Subcutaneous abdominal adipose tissue (tissue), 5 donors: Measurements from ENCODE around the gene STARD3NL.
"Not testable (repeated sequence)": the region's sequence is repeated elsewhere in the genome, so short reads cannot be mapped to it uniquely, and the experiment has no call there.

ENCODE experiments used
- H3K27ac ChIP-seq: one replicate; pipeline ENCODE4 v1.7.0; 2013; ENCODE audit warnings: low read depth, mild to moderate bottlenecking, inconsistent platforms, low read length, moderate library complexity
- H3K27me3 ChIP-seq, 5 donors: one replicate each; pipeline ENCODE4 v1.7.0; 2013; ENCODE audit warnings: low read length in 5 of 5, inconsistent platforms in 1 of 5; ENCODE audit not compliant: control insufficient read depth in 5 of 5, insufficient read depth in 4 of 5
- H3K36me3 ChIP-seq, 5 donors: one replicate each; pipeline ENCODE4 v1.7.0; 2013; ENCODE audit warnings: low read length in 5 of 5; ENCODE audit not compliant: control insufficient read depth in 5 of 5, insufficient read depth in 5 of 5
- H3K4me1 ChIP-seq, 5 donors: one replicate each; pipeline ENCODE4 v1.7.0; 2013; ENCODE audit warnings: low read length in 5 of 5, mild to moderate bottlenecking in 3 of 5, moderate library complexity in 1 of 5; ENCODE audit not compliant: control insufficient read depth in 5 of 5, insufficient read depth in 5 of 5
- H3K4me3 ChIP-seq, 5 donors: one replicate each; pipeline ENCODE4 v1.7.0; 2013; ENCODE audit warnings: low read length in 5 of 5, low read depth in 1 of 5
- H3K9ac ChIP-seq, 5 donors: one replicate each; pipeline ENCODE4 v1.7.0; 2013; ENCODE audit warnings: low read length in 5 of 5, mild to moderate bottlenecking in 4 of 5, moderate library complexity in 3 of 5
- H3K9me3 ChIP-seq, 5 donors: one replicate each; pipeline ENCODE4 v1.7.0; 2013; ENCODE audit warnings: low read length in 5 of 5; ENCODE audit not compliant: control insufficient read depth in 5 of 5
- donor health status: healthy.
- donor health status: healthy.
- donor health status: healthy.
- donor health status: healthy.
- donor health status: healthy.

Gene STARD3NL

DNA sequence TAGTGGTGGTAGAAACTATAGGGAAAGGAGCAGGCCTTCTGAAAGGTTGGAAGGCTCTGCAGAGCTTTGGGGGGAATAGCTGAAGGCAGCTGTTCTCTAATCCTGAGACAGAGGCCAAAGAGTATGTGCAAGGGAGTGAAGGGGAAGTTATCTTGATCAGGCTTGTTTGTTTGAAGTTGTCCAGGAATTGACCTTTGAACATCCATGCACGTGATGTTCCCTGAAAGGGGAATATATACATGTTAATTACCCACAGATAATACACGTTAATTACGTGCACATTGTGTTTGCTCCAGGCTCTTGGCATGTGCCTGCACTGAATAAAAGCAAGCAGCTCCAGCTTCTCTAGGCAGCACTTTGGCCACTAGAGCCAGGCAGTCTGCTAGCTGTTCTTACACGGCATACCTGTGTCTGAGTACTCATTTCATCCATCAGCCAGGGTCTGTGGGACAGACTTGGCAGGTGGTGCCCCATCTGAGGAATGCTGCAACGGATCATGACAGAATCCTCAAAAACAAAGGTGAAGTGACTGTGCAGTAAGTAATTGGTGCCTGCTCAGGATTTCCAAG is 18.0 kb upstream of the STARD3NL start:
- no peaks in the 10 kb centered on the region for H3K9me3 ChIP-seq
- H3K9ac ChIP-seq, result no peak overlapping the region
- no peak overlapping the region for H3K27ac ChIP-seq
- H3K27me3 ChIP-seq, result no peaks in the 10 kb centered on the region
- H3K4me1 ChIP-seq, result no peaks in the 10 kb centered on the region
- H3K36me3 ChIP-seq, result no peaks in the 10 kb centered on the region
- no peak overlapping the region for H3K4me3 ChIP-seq

DNA sequence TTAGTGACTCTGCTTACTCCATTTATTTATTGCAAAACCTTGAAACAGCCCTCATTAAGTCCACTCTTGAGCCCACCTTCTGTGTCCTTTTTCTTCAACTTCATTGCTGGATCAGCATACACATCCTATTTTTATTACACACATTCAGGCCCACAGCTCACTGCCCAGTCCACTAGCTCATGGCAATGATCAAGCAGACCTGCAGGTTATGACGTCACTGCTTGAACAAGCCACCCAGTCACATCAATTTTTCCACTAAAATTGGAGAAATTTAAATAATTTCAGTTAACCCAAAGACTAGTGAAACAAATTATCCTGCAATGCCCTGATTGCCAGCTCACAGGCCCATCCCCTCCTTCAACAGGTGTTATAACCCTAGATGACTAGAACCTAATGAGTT is 16.0 kb upstream of the STARD3NL start:
- Histone ChIP-seq H3K27ac (no peak overlapping the region), H3K4me1 (no peaks in the 10 kb centered on the region), H3K9me3 (no peaks in the 10 kb centered on the region), H3K27me3 (no peaks in the 10 kb centered on the region), H3K36me3 (no peaks in the 10 kb centered on the region), H3K9ac (no peak overlapping the region), H3K4me3 (no peak overlapping the region)

DNA sequence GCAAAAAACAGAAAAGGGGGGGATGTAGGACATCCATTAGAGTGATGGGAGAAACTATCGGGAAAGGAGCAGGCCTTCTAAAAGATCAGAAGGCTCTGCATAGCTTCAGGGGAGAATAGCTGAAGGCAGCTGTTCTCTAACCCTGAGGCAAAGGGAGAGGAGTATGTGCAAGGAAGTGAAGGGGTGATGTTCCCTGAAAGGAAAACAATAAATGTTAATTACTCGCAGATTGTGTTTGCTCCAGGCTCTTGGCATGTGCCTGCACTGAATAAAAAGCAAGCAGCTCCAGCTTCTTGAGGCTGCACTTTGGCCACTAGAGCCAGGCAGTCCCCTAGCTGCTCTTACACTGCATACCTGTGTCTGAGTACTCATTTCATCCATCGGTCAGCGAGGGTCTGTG is 14.4 kb upstream of the STARD3NL start:
- no peaks in the 10 kb centered on the region for H3K9me3 ChIP-seq
- no peaks in the 10 kb centered on the region for H3K4me1 ChIP-seq
- H3K27ac ChIP-seq, result no peak overlapping the region
- H3K36me3 ChIP-seq, result no peaks in the 10 kb centered on the region
- no peak overlapping the region for H3K9ac ChIP-seq
- no peaks in the 10 kb centered on the region for H3K27me3 ChIP-seq
- H3K4me3 ChIP-seq, result no peak overlapping the region

DNA sequence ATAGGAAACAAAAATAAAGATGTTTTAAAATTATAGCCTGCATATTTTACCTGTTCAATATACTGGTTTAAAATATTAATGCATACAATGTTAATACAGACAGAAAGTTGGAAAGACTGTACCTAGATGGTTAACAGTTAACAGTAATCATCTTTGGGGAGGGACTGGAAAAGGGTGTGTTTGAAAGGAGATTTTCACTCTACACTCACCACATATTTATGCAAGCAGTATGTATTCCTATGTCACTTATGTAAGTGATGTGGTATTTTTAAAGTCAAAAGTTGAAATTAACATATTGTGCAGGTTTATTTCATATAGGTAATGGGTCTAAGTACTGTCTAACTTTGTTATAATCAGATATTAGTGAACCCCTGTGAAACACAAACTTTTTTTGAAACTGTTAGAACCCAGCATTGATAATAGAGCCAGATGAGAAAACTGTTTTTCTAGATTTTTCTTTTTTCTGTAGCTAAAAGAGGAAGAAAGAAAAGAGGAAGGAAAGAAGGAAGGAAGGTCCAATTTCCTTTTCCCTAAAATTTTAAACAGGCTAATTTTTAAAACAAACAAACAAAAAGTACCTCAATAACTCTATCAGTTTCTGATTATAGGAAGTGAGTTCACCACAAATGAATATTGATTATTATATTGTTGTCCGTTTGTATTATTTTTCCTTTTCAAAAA is 9.0 kb upstream of the STARD3NL start:
- peaks cover 0 to 3% (median 0%) of the 10 kb centered on the region in 5 donors for H3K9me3 ChIP-seq
- no peak overlapping the region for H3K9ac ChIP-seq
- no peaks in the 10 kb centered on the region for H3K36me3 ChIP-seq
- H3K4me3 ChIP-seq, result no peak overlapping the region
- peaks cover 0 to 2% (median 0%) of the 10 kb centered on the region in 5 donors for H3K4me1 ChIP-seq
- no peaks in the 10 kb centered on the region for H3K27me3 ChIP-seq
- H3K27ac ChIP-seq, result no peak overlapping the region

DNA sequence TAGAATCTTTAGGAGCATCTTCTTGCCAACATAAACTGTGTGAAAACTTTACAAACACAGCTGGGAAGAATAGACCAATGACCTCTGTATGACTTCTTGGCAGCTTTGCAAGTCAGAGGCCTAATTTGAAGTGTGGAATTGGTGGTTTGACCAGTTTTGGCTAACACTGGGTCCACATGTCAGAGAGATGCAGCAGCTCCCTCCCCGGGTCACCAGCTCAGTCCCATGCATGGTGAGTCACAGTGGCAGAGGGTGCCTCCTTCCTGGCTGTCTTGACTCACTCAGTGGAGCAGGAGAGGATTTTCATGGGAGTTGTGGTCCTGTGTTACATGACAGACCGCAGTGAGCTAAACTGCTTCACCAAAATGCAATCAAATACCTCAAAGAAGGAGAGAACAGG is 8.2 kb upstream of the STARD3NL start:
- H3K9me3 ChIP-seq, result peaks cover 0 to 3% (median 0%) of the 10 kb centered on the region in 5 donors

DNA sequence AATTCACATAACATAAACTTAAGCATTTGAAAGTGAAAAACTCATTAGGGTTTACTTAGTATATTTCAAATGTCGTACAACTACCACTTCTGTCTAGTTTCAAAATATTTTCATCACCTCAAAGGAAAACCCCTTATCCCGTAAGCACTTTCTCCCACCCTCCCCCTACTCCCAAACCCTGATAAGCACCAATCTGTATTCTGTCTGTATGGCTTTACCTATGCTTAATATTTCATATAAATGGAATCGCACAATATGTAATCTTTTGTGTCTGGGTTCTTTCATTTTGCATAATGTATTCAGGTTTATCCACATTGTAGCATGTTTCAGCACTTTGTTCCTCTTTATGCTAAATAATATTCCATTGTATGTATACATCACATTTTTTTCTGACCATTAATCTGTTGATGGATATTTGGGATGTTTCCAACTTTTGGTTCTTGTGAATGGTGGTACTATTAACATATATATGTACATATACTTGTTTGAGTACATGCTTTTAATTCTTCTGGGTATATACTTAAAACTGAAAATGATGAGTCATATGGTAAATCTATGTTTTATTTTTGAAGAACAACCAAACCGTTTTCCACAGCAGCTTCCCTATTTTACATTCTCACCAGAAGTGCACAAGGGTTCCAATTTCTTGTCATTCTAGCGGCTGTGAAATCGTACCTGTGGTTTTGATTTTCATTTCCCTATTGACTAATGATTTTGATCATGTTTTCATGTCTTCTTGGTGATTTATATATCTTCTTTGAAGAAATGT is 6.2 kb upstream of the STARD3NL start:
- Histone ChIP-seq H3K9me3 (peaks cover 0 to 3% (median 0%) of the 10 kb centered on the region in 5 donors), H3K9ac (no peak overlapping the region), H3K36me3 (no peaks in the 10 kb centered on the region), H3K27ac (no peak overlapping the region), H3K27me3 (no peaks in the 10 kb centered on the region), H3K4me3 (no peak overlapping the region), H3K4me1 (peaks cover 0 to 2% (median 0%) of the 10 kb centered on the region in 5 donors)

More for the DNA sequence above, 8.2 kb upstream of the STARD3NL start:
- no peak overlapping the region for H3K27ac ChIP-seq
- H3K36me3 ChIP-seq, result no peaks in the 10 kb centered on the region
- H3K4me1 ChIP-seq, result peaks cover 0 to 2% (median 0%) of the 10 kb centered on the region in 5 donors
- no peak overlapping the region for H3K4me3 ChIP-seq
- no peak overlapping the region for H3K9ac ChIP-seq
- H3K27me3 ChIP-seq, result no peaks in the 10 kb centered on the region

DNA sequence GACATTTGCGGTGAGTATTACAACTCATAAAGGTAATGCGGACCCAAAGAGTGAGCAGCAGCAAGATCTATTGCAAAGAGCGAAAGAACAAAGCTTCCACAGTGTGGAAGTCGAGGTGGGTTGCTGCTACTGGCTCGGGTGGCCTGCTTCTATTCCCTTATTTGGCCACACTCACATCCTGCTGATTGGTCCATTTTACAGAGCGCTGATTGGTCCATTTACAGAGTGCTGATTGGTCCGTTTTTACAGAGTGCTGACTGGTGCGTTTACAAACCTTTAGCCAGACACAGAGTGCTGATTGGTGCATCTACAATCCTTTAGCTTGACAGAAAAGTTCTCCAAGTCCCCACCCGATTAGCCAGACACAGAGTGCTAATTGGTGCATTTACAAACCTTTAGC is 2.5 kb upstream of the STARD3NL start:
- H3K27me3 ChIP-seq, H3K9me3 ChIP-seq, H3K27ac ChIP-seq, H3K9ac ChIP-seq, H3K4me3 ChIP-seq, H3K36me3 ChIP-seq: not testable (repeated sequence)
- peaks cover 6 to 25% (median 23%) of the 10 kb centered on the region in 5 donors for H3K4me1 ChIP-seq

DNA sequence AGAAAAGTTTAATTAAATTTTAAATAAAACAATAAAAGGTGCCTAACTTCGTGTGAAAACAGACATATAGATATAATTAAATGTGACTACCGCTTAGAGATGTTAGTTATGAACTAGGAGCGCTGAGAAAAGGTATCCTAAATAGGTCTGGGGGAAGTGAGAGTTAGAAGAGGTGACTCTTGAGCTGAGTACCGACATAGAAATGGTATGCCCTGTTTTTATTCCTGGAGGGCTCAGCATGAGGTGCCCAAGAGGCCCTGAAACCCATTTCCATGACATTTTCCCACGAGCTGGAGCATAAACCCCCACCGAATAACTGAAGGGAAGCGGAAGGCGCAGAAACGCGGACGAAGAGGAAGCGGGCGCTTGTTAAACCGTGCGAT is 433 bp upstream of the STARD3NL start:
- H3K4me3 ChIP-seq, result peak overlapping the region; percentile 88 to 91 (median 90)
- H3K27ac ChIP-seq, result peak overlapping the region; percentile 94
- peaks cover 6 to 33% (median 24%) of the 10 kb centered on the region in 5 donors for H3K4me1 ChIP-seq
- H3K36me3 ChIP-seq, result no peaks in the 10 kb centered on the region
- no peaks in the 10 kb centered on the region for H3K27me3 ChIP-seq
- peak overlapping the region; percentile 60 to 94 (median 83) for H3K9ac ChIP-seq
- peaks cover 0 to 3% (median 0%) of the 10 kb centered on the region in 5 donors for H3K9me3 ChIP-seq

DNA sequence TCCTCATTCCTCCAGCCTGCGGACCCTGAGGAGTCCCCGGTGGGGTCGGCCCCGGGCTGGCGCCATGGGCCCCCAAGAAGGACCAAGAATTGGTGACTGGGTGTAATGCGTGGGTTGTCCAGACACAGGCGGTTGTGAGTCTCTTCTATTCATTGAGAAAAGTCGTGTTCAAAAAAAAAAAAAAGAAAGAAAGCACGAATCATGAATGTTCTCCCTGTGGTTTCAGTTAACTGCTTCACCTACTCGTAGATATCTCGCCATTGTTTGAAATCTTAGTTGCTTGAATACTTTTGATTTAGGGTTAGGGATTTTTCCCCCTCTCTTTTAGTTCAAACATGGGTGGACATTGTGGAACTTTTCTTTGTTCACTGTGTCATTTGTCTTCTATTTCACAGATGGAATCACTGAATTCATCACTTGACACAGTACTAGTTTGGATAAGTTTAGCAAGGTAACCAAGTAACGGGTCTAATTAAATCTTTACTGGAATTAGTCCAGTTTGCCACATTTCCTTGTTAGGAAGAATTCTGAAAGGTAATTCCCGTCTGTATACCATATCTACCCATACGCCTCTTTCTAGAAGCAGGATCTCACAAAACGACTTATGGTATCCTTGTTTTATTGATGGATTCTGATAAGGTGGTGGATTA is 775 bp downstream of the STARD3NL start:
- Histone ChIP-seq H3K4me1 (peaks cover 6 to 33% (median 24%) of the 10 kb centered on the region in 5 donors), H3K27me3 (no peaks in the 10 kb centered on the region), H3K27ac (peak overlapping the region; percentile 94), H3K36me3 (no peaks in the 10 kb centered on the region), H3K9ac (peak overlapping the region; percentile 66 to 89 (median 83)), H3K4me3 (peak overlapping the region; percentile 88 to 91 (median 90)), H3K9me3 (no peaks in the 10 kb centered on the region)
